Subcutaneous abdominal adipose tissue (tissue), 5 donors: ENCODE results near the gene JAGN1.

Experiments used
- H3K27ac ChIP-seq: one replicate; pipeline ENCODE4 v1.7.0; 2013; ENCODE audit warnings: low read depth, mild to moderate bottlenecking, inconsistent platforms, low read length, moderate library complexity
- H3K27me3 ChIP-seq, 5 donors: one replicate each; pipeline ENCODE4 v1.7.0; 2013; ENCODE audit warnings: low read length in 5 of 5, inconsistent platforms in 1 of 5; ENCODE audit not compliant: control insufficient read depth in 5 of 5, insufficient read depth in 4 of 5
- H3K36me3 ChIP-seq, 5 donors: one replicate each; pipeline ENCODE4 v1.7.0; 2013; ENCODE audit warnings: low read length in 5 of 5; ENCODE audit not compliant: control insufficient read depth in 5 of 5, insufficient read depth in 5 of 5
- H3K4me1 ChIP-seq, 5 donors: one replicate each; pipeline ENCODE4 v1.7.0; 2013; ENCODE audit warnings: low read length in 5 of 5, mild to moderate bottlenecking in 3 of 5, moderate library complexity in 1 of 5; ENCODE audit not compliant: control insufficient read depth in 5 of 5, insufficient read depth in 5 of 5
- H3K4me3 ChIP-seq, 5 donors: one replicate each; pipeline ENCODE4 v1.7.0; 2013; ENCODE audit warnings: low read length in 5 of 5, low read depth in 1 of 5
- H3K9ac ChIP-seq, 5 donors: one replicate each; pipeline ENCODE4 v1.7.0; 2013; ENCODE audit warnings: low read length in 5 of 5, mild to moderate bottlenecking in 4 of 5, moderate library complexity in 3 of 5
- H3K9me3 ChIP-seq, 5 donors: one replicate each; pipeline ENCODE4 v1.7.0; 2013; ENCODE audit warnings: low read length in 5 of 5; ENCODE audit not compliant: control insufficient read depth in 5 of 5
- donor health status: healthy.
- donor health status: healthy.
- donor health status: healthy.
- donor health status: healthy.
- donor health status: healthy.

The JAGN1 gene

DNA sequence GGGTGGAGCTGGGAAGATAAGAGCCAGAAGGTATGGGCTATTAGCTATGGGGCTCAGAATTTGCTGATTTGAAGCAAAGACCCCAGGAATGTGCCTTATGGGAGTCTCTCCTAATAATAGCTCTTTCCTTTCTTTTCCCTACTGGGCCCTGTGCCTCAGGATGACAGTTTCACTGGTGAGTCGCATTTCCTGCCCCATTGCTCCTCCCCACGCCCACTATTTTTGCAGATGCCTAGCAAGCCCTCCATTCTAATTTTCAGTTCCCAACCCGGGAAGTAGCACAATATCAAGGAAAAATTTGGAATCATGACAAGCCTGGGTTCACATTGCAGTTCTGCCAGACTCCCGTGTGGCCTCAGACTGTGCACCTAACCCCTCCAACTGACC lies 12.8 kb downstream of the JAGN1 start:
- peak overlapping the region; percentile 81 for H3K27ac ChIP-seq
- peaks cover 0 to 16% (median 11%) of the 10 kb centered on the region in 5 donors for H3K36me3 ChIP-seq
- no peaks in the 10 kb centered on the region for H3K9me3 ChIP-seq
- no peaks in the 10 kb centered on the region for H3K27me3 ChIP-seq
- peak overlapping the region; percentile 31 to 77 (median 70) for H3K9ac ChIP-seq
- peaks cover 9 to 33% (median 26%) of the 10 kb centered on the region in 5 donors for H3K4me1 ChIP-seq
- H3K4me3 ChIP-seq: peak overlapping the region; percentile 63 to 81 (median 66)

DNA sequence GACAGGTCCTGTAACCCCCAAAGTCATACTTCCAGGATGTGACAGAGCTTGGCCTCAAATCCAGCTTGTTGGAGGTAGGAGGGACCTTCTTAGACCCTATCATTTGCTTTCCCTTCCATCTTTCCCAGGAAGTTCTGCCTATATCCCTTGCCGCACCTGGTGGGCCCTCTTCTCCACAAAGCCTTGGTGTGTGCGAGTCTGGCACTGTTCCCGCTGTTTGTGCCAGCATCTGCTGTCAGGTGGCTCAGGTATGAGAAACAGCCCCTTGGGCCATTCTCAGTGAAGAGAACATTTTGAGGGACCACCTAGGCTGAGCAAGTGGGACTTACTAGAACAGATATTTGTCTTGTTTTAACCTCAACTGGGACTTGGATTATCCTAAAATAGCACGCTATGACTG lies 13.5 kb downstream of the JAGN1 start:
- no peaks in the 10 kb centered on the region for H3K27me3 ChIP-seq

DNA sequence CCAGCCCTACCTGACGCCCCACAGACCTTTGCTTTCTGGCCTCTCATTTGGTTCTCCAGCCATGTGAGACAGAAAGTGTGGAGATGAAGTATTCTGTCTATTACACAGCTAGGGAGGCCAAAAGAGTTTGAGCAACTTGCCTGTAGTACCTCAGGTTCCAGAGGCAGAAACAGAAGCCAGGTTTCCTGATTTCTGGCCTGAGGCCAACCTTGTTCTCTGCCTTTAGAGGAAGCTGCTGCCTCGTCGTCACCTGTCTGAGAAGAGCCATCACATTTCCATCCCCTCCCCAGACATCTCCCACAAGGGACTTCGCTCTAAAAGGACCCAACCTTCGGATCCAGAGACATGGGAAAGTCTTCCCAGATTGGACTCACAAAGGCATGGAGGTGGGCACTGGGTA lies 16.1 kb downstream of the JAGN1 start:
- Histone ChIP-seq H3K36me3 (peaks cover 0 to 40% (median 20%) of the 10 kb centered on the region in 5 donors), H3K4me1 (peaks cover 7 to 23% (median 21%) of the 10 kb centered on the region in 5 donors), H3K4me3 (no peak overlapping the region), H3K9me3 (no peaks in the 10 kb centered on the region), H3K27ac (no peak overlapping the region), H3K9ac (no peak overlapping the region), H3K27me3 (no peaks in the 10 kb centered on the region)

More for the DNA sequence above, 13.5 kb downstream of the JAGN1 start:
- Histone ChIP-seq H3K9ac (peak overlapping the region in 2 of 5 donors; percentile 18 to 29), H3K4me1 (peaks cover 7 to 26% (median 22%) of the 10 kb centered on the region in 5 donors), H3K27ac (peak overlapping the region; percentile 37), H3K4me3 (peak overlapping the region in 2 of 5 donors; percentile 63 to 65), H3K9me3 (no peaks in the 10 kb centered on the region), H3K36me3 (peaks cover 0 to 22% (median 13%) of the 10 kb centered on the region in 5 donors)

DNA sequence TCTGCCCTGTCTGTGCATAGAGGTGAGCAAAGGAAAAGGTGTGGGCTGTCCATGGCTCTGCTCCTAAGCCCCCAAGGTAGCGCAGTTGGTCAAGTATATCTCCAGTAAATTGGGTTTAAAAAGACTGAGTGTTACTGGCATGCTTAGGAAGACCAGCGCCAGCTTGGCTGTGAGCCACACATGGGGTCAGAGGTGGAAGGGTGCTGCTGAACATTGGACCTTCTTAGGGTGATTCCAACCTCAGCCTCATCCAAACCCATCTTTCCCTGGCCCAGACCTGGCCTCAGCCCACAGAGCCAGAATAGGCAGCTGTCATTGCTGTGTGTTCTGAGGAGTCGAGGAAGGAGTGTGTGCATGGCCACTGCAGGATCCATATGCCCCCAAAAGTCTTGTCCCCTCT lies 17.9 kb downstream of the JAGN1 start:
- H3K9ac ChIP-seq: no peak overlapping the region
- H3K27ac ChIP-seq: no peak overlapping the region
- H3K4me1 ChIP-seq: peaks cover 4 to 9% (median 8%) of the 10 kb centered on the region in 5 donors
- H3K27me3 ChIP-seq: no peaks in the 10 kb centered on the region
- no peak overlapping the region for H3K4me3 ChIP-seq
- no peaks in the 10 kb centered on the region for H3K9me3 ChIP-seq
- H3K36me3 ChIP-seq: peaks cover 0 to 49% (median 20%) of the 10 kb centered on the region in 5 donors

DNA sequence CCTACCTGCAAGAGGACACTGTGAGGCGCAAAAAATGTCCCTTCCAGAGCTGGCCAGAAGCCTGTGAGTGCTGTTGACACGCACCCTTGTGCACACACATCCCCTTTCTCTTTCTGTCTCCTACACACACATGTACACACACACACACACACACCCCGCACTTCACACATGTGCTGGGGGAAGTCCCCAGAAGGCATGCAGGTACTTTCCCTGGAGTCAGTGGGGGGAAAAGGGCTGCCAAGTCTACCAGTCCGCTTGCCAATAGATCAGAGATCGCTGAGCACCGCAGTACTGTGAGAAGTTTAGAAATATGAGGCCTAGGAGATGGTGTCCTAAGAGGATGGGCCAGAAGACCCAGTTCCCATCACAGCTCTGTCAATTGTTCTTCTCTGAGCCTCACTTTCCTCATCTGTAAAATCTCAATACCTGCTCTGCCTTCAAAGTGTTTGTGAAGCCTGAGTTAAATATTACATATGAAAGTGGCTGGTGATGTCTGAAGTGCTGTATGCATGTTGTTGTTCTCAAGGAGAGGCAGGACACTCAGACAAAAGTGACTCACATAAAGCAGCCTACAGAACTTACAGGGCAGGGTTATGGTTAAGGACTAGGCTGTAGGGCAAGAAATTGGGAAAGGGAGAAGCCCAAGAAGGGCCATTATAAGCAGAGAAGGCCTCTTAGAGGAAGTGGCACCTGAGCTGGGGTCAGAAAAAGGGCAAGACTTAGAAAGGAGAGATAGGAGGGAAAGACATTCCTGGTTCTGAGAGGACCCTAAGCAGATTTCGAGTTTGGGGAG lies 19.0 kb downstream of the JAGN1 start:
- Histone ChIP-seq H3K9me3 (no peaks in the 10 kb centered on the region), H3K9ac (no peak overlapping the region), H3K4me1 (peaks cover 2 to 12% (median 11%) of the 10 kb centered on the region in 5 donors), H3K27ac (no peak overlapping the region), H3K27me3 (no peaks in the 10 kb centered on the region), H3K36me3 (peaks cover 0 to 49% (median 20%) of the 10 kb centered on the region in 5 donors), H3K4me3 (no peak overlapping the region)

DNA sequence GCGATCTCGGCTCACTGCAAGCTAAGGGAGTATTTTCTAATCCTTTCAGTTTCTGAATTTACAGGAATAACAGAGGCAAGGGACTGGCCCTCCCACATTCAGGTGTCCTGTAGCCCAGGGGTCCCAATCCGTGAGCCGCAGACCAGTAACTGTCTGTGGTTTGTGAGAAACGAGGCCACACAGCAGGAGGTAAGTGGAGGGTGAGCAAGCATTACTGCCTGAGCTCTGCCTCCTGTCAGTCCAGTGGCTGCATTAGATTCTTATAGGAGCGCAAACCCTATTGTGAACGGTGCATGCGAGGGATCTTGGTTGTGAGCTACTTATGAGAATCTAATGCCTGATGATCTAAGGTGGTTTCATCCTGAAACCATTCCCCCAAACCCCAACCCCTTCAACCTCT lies 21.5 kb downstream of the JAGN1 start:
- Histone ChIP-seq H3K27me3 (no peaks in the 10 kb centered on the region), H3K27ac (no peak overlapping the region), H3K9ac (no peak overlapping the region), H3K4me3 (no peak overlapping the region), H3K9me3 (no peaks in the 10 kb centered on the region), H3K4me1 (peaks cover 6 to 35% (median 30%) of the 10 kb centered on the region in 5 donors), H3K36me3 (peaks cover 0 to 43% (median 15%) of the 10 kb centered on the region in 5 donors)

DNA sequence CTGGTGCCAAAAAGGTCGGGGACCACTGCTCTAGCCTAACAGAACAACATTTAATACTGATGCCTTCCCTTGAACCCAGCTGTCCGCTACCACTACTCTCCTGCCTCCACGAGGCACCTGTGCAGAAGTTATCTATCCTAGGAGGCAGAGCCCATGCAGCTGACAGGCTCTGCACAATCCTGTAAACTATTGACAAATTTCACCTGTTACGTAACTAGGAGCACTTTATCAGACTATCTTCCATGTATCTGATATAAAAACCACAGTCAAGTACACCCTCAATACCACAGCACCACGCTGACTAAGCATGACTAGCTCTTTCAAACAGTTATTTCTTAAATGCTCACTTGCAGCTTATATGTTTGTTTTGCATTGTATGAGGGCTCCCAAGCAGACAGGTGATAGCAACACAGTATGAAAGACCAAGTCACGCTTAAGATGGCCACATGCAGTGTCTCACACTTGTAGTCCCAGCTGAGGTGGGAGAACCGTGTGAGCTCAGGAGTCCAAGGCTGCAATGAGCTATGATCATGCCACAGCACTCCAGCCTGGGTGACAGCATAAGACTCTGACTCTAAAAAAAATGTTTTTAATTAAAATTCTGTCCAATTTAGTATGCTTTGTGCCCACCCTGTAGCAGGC lies 22.0 kb downstream of the JAGN1 start:
- H3K27ac ChIP-seq: no peak overlapping the region
- peaks cover 8 to 40% (median 35%) of the 10 kb centered on the region in 5 donors for H3K4me1 ChIP-seq
- H3K9ac ChIP-seq: no peak overlapping the region
- no peaks in the 10 kb centered on the region for H3K9me3 ChIP-seq
- peaks cover 0 to 40% (median 15%) of the 10 kb centered on the region in 5 donors for H3K36me3 ChIP-seq
- H3K4me3 ChIP-seq: no peak overlapping the region
- no peaks in the 10 kb centered on the region for H3K27me3 ChIP-seq

DNA sequence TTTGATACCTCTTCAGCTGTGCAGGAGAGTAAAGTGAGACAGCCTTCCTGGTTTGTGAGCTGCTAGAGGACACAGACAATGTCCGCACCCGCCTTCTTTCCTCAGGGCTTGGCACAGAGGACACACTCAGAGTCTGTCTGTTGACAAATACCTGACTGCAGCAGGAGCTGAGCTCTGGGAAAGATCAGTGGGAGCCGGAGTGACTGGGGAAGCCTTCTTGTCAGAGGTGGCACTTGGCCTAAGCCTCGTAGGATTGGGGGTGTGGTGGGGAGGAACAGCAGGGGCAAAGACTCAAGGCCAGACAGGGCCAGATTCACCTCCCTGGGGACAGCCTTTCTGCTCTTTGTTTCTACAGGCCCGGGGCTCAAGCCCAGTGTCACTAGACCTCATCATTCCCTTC lies 23.2 kb downstream of the JAGN1 start:
- Histone ChIP-seq H3K27me3 (no peaks in the 10 kb centered on the region), H3K27ac (peak overlapping the region; percentile 95), H3K36me3 (peaks cover 0 to 29% (median 7%) of the 10 kb centered on the region in 5 donors), H3K9me3 (no peaks in the 10 kb centered on the region), H3K4me1 (peaks cover 12 to 48% (median 43%) of the 10 kb centered on the region in 5 donors), H3K9ac (peak overlapping the region in 2 of 5 donors; percentile 33 to 68), H3K4me3 (no peak overlapping the region)

DNA sequence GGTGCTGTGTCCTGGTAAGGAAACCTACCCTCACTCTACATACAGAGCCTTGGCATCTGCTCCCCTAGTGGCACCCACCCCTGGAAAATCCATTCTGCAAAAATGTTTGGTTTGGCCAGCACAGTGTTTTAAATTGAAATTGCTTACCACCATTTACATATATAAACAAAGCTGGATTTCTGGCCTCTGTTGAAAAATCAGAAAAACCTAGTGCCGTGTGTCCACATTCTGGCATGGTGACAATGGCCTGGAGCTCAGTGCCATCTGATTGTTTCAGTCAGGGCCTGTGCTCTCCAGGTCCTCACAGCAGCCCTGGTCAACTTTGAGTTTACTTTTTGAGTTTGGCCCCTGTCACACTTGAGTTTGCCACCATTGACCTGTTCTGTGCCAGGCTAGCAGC lies 23.6 kb downstream of the JAGN1 start:
- H3K4me3 ChIP-seq: no peak overlapping the region
- peaks cover 12 to 48% (median 43%) of the 10 kb centered on the region in 5 donors for H3K4me1 ChIP-seq
- peak overlapping the region; percentile 95 for H3K27ac ChIP-seq
- H3K36me3 ChIP-seq: peaks cover 0 to 25% (median 7%) of the 10 kb centered on the region in 5 donors
- no peaks in the 10 kb centered on the region for H3K9me3 ChIP-seq
- H3K9ac ChIP-seq: peak overlapping the region in 4 of 5 donors; percentile 10 to 68 (median 44)
- no peaks in the 10 kb centered on the region for H3K27me3 ChIP-seq
